Stimulated activated CD8-positive, alpha-beta memory T cell treated with anti-CD3 and anti-CD28 coated beads, Interleukin-4, amount 100 ng/mL, for 4 hours (primary cell): ENCODE data around the gene FOXA3.
A peak's percentile ranks its signal among the peaks of the same experiment; 100 is the strongest.
"Not testable (repeated sequence)": the region's sequence is repeated elsewhere in the genome, so short reads cannot be mapped to it uniquely, and the experiment has no call there.

Experiments used
- DNase-seq, 2 donors: peaks; one replicate each; pipeline ENCODE4 v3.0.0-alpha.2; 2020; ENCODE audit warnings: low read depth in 2 of 2, low spot score in 1 of 2

Gene FOXA3

GRCh38 chr19:45827459-45828093 lies 36.5 kb upstream of the FOXA3 start:
- no peak for DNase-seq

GRCh38 chr19:45828523-45828922 lies 35.6 kb upstream of the FOXA3 start:
- DNase-seq: no peak

- DNase-seq: no peak
These were observed 35.2 kb upstream of the FOXA3 start for GRCh38 chr19:45828945-45829344.

GRCh38 chr19:45834970-45835369 lies 29.2 kb upstream of the FOXA3 start:
- no peak for DNase-seq

GRCh38 chr19:45842198-45842597 lies 21.9 kb upstream of the FOXA3 start:
- no peak for DNase-seq

GRCh38 chr19:45847663-45848062 lies 16.5 kb upstream of the FOXA3 start:
- no peak for DNase-seq

- no peak for DNase-seq
These were observed 15.2 kb upstream of the FOXA3 start for GRCh38 chr19:45848922-45849321.

GRCh38 chr19:45852145-45852750 lies 11.9 kb upstream of the FOXA3 start:
- DNase-seq: no peak

GRCh38 chr19:45852983-45853382 lies 11.1 kb upstream of the FOXA3 start:
- no peak for DNase-seq

GRCh38 chr19:45854167-45854778 lies 9.9 kb upstream of the FOXA3 start:
- no peak for DNase-seq

- no peak for DNase-seq
These were observed 3.5 kb upstream of the FOXA3 start for GRCh38 chr19:45860359-45861259.

- no peak for DNase-seq
These were observed 1.9 kb upstream of the FOXA3 start for GRCh38 chr19:45862271-45862563.

GRCh38 chr19:45862564-45863334 lies 1.4 kb upstream of the FOXA3 start, which contains the start of gene SYMPK:
Gene SYMPK, minus strand, starts transcription at chr19:45863147. Its CDS starts 8,652 bp downstream, at chr19:45854495.
- DNase-seq: peak; percentile 94 to 99

GRCh38 chr19:45863335-45863839 lies 739 bp upstream of the FOXA3 start:
- no peak for DNase-seq

GRCh38 chr19:45864629-45865082 lies 530 bp downstream of the FOXA3 start:
- DNase-seq: no peak

GRCh38 chr19:45865269-45865948 lies 1.3 kb downstream of the FOXA3 start:
- DNase-seq: no peak

GRCh38 chr19:45866400-45867176 lies 2.5 kb downstream of the FOXA3 start:
- DNase-seq: no peak

GRCh38 chr19:45867241-45867640 lies 3.1 kb downstream of the FOXA3 start:
- DNase-seq: not testable (repeated sequence)

- no peak for DNase-seq
These were observed 6.7 kb downstream of the FOXA3 start for GRCh38 chr19:45870798-45871197.
